DND-41 (cell line): ENCODE data around the gene TGFB1.

Experiments used
- CTCF ChIP-seq: IDR thresholded peaks from 2 replicates; pipeline ENCODE4 v1.5.1; 2012; ENCODE audit warnings: borderline replicate concordance, low read length, moderate library complexity, mild to moderate bottlenecking; ENCODE audit not compliant: poor library complexity, severe bottlenecking; ENCODE audit errors: extremely low read depth
- EZH2 ChIP-seq: IDR thresholded peaks from 3 replicates; pipeline ENCODE4 v1.6.1; 2012; ENCODE audit warnings: borderline replicate concordance, low read depth, mild to moderate bottlenecking, moderate library complexity, low read length, inconsistent platforms; ENCODE audit not compliant: severe bottlenecking

- TF ChIP-seq CTCF (no peak), EZH2 (no peak)
Observed at GRCh38 chr19:41354343-41354953, 726 bp upstream of the TGFB1 start.
